Activated naive CD8-positive, alpha-beta T cell treated with anti-CD3 and anti-CD28 coated beads for 36 hours (primary cell): ENCODE measurements around the gene MRPL46. TPM values are rescaled to one million over a fixed set of nuclear protein-coding genes. Genes with fewer than 3 reads are reported as not detected.

Experiments used
- DNase-seq: peaks from one replicate; pipeline ENCODE4 v3.0.0; 2021
- H3K27ac Mint-ChIP-seq: one replicate; pipeline ENCODE4 v1.8.0; 2022; ENCODE audit warnings: mild to moderate bottlenecking, moderate library complexity, mixed read lengths
- H3K27me3 Mint-ChIP-seq: one replicate; pipeline ENCODE4 v1.8.0; 2022; ENCODE audit warnings: mild to moderate bottlenecking, mixed read lengths
- H3K36me3 Mint-ChIP-seq: one replicate; pipeline ENCODE4 v1.8.0; 2021; ENCODE audit warnings: mild to moderate bottlenecking, mixed read lengths
- H3K4me1 Mint-ChIP-seq: one replicate; pipeline ENCODE4 v1.8.0; 2021; ENCODE audit warnings: mixed read lengths
- H3K4me3 Mint-ChIP-seq: one replicate; pipeline ENCODE4 v1.8.0; 2022; ENCODE audit warnings: mild to moderate bottlenecking, moderate library complexity, mixed read lengths
- H3K9me3 Mint-ChIP-seq: one replicate; pipeline ENCODE4 v1.8.0; 2022; ENCODE audit warnings: mixed read lengths
- total RNA-seq, 2 experiments: library from RNA; stranded (reverse); gene quantifications; one replicate each; pipeline ENCODE4 v1.2.3, GENCODE V29; 2021

Gene MRPL46
- total RNA-seq, 2 experiments from 2014 or later, result 47.4 to 50.2 TPM

DNA sequence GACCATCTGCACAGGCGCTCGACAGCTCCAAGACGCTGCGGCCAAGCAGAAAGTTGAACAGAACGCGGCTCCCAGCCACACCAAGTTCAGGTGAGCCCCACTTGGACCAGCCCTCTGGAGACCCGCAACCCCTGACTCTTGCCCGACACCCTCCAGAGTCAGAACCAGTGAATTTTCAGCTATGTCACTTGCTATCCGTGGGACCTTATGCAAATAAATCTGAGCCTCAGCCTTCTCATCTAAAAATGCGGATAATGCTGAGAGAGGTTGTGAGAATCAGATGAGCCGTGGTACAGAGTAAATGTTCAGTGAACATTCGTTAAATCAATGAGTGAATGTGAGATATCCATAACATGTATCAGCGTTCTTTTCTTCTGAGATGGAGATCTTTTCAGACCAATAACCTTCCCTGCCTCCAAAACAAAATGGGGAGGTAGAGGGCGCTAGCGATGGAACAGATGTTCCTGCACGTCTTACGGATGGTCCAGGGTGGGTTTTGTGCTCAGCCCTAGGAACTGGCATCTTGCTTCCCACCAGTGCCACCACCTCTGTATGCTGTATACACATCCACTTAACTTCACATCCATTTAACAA, 844 bp upstream of the MRPL46 start:
- peak overlapping the region; percentile 98 for H3K27ac Mint-ChIP-seq
- H3K9me3 Mint-ChIP-seq, result no peaks in the 10 kb centered on the region
- H3K4me1 Mint-ChIP-seq, result peaks cover 23% of the 10 kb centered on the region
- DNase-seq, result no peak
- H3K36me3 Mint-ChIP-seq, result peaks cover 19% of the 10 kb centered on the region
- no peaks in the 10 kb centered on the region for H3K27me3 Mint-ChIP-seq
- peak overlapping the region; percentile 95 for H3K4me3 Mint-ChIP-seq

DNA sequence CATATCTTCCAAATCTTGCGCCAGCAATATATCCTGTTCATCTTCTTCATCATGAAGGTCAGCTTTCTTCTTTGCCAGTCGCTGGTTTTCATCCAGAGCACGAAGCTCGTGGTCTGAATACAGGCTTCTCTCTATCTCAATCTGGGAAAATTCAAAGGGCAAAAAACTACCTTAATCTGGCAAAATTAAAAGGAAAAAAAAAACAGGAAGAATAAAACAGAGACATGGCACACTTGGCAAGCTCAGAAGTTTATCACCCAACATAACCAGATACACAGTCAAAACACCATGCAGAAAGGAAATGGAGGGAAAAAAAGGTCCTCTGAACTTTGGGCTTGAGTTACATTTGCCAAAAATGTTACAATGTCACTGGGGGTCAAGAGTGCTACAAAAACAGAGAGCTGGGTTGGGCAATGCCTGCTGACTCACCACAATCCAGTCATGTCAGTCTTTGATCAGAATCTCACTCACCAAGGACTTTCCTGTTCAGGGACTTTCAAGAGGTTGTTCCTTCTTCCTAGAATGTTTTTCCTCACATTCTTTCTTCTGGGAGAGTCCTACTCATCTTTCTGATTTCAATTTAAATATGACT, 1.5 kb downstream of the MRPL46 start:
- Mint-ChIP-seq H3K4me3 (peak overlapping the region; percentile 95), H3K36me3 (peaks cover 21% of the 10 kb centered on the region), H3K9me3 (no peaks in the 10 kb centered on the region), H3K27me3 (no peaks in the 10 kb centered on the region), H3K4me1 (peaks cover 17% of the 10 kb centered on the region), H3K27ac (peak overlapping the region; percentile 98)
- DNase-seq, result no peak

DNA sequence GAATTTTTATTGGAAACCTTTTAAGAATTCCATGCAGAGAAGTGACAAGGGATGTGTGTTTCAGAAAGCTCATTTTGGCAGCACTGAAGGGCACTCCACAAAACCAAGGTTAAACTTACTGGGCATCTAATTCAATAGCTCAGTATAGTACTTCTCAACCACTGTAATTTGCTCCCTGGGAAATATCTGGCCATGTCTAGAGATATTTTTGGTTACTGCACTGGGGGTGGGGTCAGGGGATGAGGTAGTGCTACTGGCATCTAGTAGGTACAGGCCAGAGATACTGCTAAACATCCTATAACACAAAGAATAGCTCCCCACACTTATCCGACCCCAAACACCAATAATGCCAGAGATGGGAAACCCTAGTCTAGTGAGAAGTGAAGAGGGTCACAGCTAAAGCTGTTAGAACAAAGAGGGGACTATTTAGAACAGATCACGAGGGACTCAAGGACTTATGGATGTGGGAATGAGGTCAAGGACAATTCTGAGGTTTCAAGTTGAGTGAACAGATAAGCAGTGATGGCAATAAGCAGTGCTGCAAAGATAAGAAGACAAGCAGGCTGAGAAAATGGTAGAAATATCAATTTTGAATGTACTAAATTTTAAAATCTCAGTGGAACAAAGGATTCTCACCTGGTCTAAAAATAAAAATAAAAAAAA, 3.2 kb downstream of the MRPL46 start:
- H3K27ac Mint-ChIP-seq, result no peak overlapping the region
- no peak for DNase-seq
- H3K27me3 Mint-ChIP-seq, result no peaks in the 10 kb centered on the region

DNA sequence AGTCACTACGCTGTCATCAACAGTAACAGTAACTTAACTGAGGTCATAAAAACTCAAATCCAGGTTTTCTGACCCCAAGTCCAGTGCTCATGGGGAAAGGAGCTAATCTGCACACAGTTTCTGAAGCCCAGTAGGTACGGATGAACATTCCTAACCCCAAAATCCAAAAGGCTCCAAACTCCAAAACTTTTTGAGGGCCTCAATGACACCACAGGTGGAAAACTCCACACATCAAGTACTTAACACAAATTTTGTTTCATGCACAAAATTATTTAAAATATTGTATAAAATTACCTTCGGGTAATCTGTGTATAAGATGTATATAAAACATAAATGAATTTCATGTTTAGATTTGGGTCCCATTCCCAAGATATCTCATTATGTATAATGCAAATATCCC, 10.5 kb downstream of the MRPL46 start:
- no peaks in the 10 kb centered on the region for H3K27me3 Mint-ChIP-seq
- no peak overlapping the region for H3K4me3 Mint-ChIP-seq
- H3K27ac Mint-ChIP-seq, result no peak overlapping the region
- peaks cover 8% of the 10 kb centered on the region for H3K36me3 Mint-ChIP-seq
- peaks cover 2% of the 10 kb centered on the region for H3K4me1 Mint-ChIP-seq
- no peaks in the 10 kb centered on the region for H3K9me3 Mint-ChIP-seq
- no peak for DNase-seq

More for the DNA sequence above, 3.2 kb downstream of the MRPL46 start:
- peaks cover 22% of the 10 kb centered on the region for H3K36me3 Mint-ChIP-seq
- no peaks in the 10 kb centered on the region for H3K9me3 Mint-ChIP-seq
- peaks cover 17% of the 10 kb centered on the region for H3K4me1 Mint-ChIP-seq
- no peak overlapping the region for H3K4me3 Mint-ChIP-seq

DNA sequence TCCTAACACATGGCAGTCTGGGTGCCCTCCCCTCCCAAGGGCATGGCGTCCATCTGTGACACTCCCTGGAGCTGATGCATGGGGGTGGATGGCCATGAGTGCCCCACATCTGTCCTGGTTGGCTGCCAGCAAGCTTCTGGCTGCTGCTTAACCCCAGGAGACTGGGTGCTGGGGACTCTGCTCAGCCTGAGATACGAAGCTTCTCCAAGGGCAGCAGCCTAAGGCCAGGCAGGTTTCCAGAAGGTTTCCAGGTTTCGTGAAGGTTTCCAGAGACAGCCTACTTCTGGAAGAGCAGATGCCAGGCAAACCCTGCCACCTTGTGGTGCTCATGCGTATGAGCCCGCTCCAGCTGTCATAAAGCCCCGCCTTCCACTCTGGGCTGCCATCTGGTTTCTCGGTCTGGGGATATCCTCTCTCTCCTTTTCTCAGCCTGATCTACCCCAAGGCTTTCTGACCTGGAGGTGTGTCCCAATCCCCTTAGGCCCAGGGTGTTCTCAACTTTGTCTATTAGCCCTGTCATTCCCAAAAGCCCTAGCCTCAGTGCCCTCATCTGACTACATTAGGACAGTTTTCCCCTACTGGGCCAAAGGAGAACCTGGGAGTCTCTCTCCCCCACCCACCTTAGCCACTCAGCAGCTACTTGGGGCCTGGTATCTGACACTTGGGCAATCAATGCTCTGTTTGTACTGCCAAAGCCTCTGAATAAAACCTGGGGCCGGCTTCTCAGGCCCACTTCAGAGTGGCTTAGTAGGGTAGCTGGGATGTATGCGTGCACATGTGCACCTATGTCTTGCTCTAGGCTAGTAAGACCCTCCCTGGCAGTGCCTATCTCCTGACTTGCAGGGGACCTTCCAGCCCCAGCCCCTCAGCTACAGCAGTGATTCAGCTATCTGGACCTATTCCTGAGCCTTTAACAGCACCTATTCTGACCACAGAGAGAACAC, 12.0 kb downstream of the MRPL46 start:
- Mint-ChIP-seq H3K36me3 (peaks cover 3% of the 10 kb centered on the region), H3K27ac (no peak overlapping the region), H3K4me3 (no peak overlapping the region), H3K4me1 (peaks cover 2% of the 10 kb centered on the region), H3K9me3 (no peaks in the 10 kb centered on the region), H3K27me3 (no peaks in the 10 kb centered on the region)
- DNase-seq, result peak; percentile 37

DNA sequence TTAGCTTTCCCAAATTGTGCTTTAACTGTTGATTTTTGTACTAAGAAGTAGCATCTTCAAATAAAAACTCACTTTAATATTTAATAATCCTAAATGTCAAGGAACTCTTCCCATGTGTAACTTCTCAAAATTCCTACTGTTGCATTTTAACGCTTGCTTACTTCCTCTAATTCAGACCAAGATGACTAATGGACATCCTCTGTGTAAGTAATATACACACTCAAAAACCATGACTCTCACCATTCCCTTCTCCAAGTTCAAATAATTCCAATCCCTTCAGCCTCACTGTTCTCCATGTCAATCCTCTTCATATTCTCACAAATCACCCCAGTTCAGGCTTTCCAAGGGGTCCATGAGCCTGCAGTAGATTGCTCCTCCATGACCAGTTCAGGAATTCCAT, 13.0 kb downstream of the MRPL46 start:
- no peak for DNase-seq
- H3K4me3 Mint-ChIP-seq, result no peak overlapping the region
- H3K4me1 Mint-ChIP-seq, result peaks cover 7% of the 10 kb centered on the region
- H3K27me3 Mint-ChIP-seq, result no peaks in the 10 kb centered on the region
- H3K27ac Mint-ChIP-seq, result no peak overlapping the region
- H3K9me3 Mint-ChIP-seq, result no peaks in the 10 kb centered on the region
- H3K36me3 Mint-ChIP-seq, result peaks cover 3% of the 10 kb centered on the region

DNA sequence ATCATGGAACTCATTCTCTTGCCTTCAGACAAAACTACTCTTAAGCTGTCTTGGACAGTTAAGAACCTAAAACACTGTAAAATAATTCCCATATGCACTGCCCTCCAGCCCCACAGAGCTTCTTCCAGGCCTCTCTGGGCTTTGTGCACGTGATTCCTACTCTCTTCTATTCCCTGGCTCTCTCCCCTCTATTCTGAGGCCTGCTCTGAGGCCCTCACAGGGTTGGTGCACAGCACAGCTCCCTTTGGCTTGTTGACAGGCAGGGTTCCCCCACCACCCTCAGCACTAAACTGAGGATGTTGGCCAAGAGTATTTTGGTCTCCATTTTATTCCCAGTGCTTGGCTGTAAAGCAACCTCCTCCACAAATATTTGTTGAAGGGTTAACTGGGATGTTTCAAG, 13.5 kb downstream of the MRPL46 start:
- Mint-ChIP-seq H3K36me3 (peaks cover 3% of the 10 kb centered on the region), H3K27ac (no peak overlapping the region), H3K4me1 (peaks cover 7% of the 10 kb centered on the region), H3K4me3 (no peak overlapping the region), H3K27me3 (no peaks in the 10 kb centered on the region), H3K9me3 (no peaks in the 10 kb centered on the region)
- DNase-seq, result no peak

DNA sequence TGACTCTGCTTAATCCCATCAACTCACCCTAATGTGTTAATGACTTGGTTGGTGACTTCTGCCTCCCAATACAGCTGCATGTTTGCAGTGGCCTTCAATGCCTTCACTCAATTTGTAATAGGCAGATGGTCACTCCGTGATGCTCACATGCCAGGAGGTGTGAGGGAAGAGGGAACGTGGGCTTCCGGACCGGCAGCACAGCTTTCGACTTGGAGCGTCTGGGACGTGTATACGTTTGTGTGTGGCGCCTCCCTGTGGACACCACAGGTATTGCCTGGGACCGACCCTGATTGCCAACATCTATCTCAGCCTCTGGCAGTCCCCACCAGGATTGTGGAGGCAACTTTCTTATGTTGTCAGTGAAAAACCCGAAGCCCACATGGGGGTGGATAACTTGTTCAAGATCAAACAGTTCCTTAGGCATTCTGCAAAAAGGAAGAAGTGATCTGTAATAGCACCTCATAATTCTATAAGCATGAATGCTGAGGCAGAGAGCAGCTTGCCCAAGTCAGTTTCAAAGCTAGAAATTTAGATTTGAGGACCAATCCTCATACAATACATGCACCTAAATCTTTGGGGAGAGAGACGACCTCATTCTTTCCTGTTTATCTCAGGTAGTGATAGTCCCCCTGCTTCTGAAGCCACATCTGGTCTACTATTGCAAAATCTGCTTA, 16.9 kb downstream of the MRPL46 start:
- H3K9me3 Mint-ChIP-seq, result no peaks in the 10 kb centered on the region

DNA sequence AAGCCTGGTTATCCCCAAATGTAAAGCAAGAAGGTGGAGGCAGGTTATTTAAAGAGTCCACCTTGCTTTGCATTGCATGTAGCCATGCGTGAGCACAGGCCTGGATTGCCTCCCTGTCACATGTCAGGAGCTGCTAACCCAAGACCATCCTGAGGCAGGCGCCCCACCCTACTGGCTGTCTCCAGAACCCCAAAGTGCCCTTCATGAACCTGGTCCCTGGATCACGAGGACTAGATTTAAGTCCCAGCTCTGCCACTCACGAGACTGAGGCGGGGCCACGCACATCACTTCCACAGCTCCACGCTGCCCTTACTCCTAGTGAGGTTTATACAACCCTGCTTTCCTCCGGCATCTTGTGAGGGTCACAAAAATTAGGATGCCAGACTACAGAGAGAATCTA, 17.6 kb downstream of the MRPL46 start:
- Mint-ChIP-seq H3K4me1 (peaks cover 5% of the 10 kb centered on the region), H3K4me3 (no peak overlapping the region), H3K36me3 (no peaks in the 10 kb centered on the region), H3K9me3 (no peaks in the 10 kb centered on the region), H3K27me3 (no peaks in the 10 kb centered on the region), H3K27ac (no peak overlapping the region)
- no peak for DNase-seq

More for the DNA sequence above, 16.9 kb downstream of the MRPL46 start:
- H3K27me3 Mint-ChIP-seq, result no peaks in the 10 kb centered on the region
- peaks cover 7% of the 10 kb centered on the region for H3K4me1 Mint-ChIP-seq
- DNase-seq, result peak; percentile 68
- H3K27ac Mint-ChIP-seq, result no peak overlapping the region
- no peak overlapping the region for H3K4me3 Mint-ChIP-seq
- H3K36me3 Mint-ChIP-seq, result no peaks in the 10 kb centered on the region

DNA sequence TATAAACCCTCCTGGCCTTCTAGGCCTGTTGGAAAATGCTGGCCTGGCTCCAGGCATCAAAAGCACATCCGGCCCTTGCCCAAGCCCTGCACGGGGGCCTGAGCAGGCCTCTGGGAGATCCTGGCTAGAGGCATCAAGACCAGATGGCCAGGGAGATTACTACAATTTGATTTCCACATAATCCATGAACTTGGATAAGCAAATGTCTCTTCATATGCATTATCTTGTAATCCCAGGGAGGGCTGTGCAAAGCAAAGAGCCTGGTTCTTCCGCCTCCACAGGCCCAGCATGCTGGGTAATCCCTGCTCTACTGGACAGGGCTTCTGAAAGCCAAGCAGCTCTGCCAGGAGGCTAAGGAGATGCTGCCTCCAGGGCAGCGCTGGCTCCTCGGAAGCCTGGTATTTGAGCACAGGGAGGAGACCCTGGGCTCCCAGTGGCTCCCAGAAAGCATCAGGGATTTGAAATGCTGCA, 18.2 kb downstream of the MRPL46 start:
- no peaks in the 10 kb centered on the region for H3K36me3 Mint-ChIP-seq
- H3K4me1 Mint-ChIP-seq, result peaks cover 5% of the 10 kb centered on the region
- H3K9me3 Mint-ChIP-seq, result peaks cover 4% of the 10 kb centered on the region
- peaks cover 2% of the 10 kb centered on the region for H3K27me3 Mint-ChIP-seq
- no peak overlapping the region for H3K4me3 Mint-ChIP-seq
- no peak overlapping the region for H3K27ac Mint-ChIP-seq
- no peak for DNase-seq

DNA sequence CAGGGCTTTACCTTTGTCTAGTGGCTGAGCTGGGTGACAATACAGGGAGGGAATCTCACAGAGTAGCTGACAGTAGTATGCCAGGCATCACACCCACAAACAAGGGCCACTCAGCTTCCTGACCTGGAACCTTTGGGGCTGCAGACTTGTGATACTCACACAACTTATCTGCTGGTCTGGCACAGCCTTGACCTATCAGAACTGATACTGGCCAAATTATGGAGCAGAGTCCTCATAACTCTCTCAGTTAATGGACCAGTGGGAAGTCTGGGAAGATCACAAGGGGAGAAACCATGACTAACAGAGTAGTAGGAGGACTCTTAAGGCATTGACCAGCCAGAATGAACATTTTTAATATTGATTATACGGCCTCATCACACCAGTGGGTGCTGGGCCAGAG, 19.4 kb downstream of the MRPL46 start:
- no peak overlapping the region for H3K4me3 Mint-ChIP-seq
- H3K4me1 Mint-ChIP-seq, result peaks cover 5% of the 10 kb centered on the region
- no peak overlapping the region for H3K27ac Mint-ChIP-seq
- no peaks in the 10 kb centered on the region for H3K36me3 Mint-ChIP-seq
- peaks cover 10% of the 10 kb centered on the region for H3K27me3 Mint-ChIP-seq
- peaks cover 13% of the 10 kb centered on the region for H3K9me3 Mint-ChIP-seq
- DNase-seq, result no peak

DNA sequence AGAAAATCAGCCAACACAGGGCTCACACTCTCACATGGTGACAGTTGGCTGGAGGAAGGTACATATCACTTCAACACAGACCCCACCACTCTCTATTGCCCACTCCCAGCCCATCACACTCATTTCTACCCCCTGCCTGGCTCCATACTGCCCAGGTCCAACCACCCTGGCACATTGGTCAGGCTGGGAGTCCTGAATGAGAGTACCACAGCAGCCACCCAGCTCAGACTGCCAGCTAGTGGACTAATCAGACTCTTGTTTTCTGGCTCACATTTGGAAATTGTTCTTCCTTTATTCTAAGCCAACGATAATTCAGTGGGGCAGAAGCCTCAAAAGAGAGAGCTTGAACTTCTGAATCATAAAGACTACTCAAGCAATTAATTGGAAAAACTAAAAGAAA, 20.0 kb downstream of the MRPL46 start:
- Mint-ChIP-seq H3K27ac (no peak overlapping the region), H3K36me3 (no peaks in the 10 kb centered on the region), H3K4me1 (peaks cover 5% of the 10 kb centered on the region), H3K9me3 (peaks cover 13% of the 10 kb centered on the region), H3K27me3 (peaks cover 10% of the 10 kb centered on the region), H3K4me3 (no peak overlapping the region)
- DNase-seq, result no peak

DNA sequence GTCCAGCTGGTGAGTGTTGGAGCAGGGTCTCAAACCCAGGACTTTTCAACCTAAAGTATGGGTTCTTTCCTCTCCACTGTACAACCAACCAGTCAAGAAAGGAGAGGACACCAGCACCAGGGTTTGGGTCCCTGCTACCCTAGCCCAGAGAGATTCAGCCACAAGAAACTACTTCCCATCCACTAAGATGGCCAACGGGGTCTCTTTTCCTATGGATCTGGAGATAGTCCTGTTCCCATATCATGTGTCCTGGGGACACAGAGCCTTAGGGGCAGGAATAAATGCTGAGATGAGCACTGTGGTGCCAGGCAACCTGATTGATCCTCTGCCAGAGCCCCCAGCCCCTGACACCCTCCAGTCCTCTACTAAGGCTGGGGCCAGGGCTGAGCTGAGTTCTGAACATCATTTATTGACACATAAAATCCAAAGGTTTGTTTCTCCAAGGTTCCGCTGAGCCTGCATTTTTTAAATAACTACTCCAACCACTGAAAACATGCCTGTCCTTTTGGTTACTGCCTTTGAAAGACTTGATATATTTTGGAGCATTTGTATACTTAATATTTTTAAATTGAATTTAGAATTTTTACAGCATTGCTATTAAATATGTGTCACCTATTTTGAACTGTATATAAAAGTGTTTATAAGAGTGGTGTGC, 26.0 kb downstream of the MRPL46 start:
- H3K27me3 Mint-ChIP-seq, result peaks cover 40% of the 10 kb centered on the region

DNA sequence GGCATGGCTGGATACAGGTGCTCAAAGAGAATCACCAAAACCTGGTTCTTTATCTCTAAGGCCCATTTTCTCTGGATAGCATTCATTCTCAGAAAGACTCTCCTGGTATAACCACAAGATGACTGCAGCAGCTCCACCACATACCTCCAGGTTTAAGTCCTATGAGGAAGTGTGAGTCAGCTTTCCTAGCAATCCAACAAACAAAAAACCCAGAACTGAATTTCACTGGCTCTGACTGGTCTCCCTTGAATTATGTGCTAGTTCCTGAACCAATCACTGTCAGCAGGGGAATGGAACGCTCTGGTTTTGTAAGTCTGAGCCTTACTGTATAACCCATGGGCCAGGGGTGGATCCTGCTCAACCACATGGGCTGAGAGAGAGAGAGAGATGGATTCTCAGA, 27.2 kb downstream of the MRPL46 start:
- no peaks in the 10 kb centered on the region for H3K4me1 Mint-ChIP-seq

More for the DNA sequence above, 26.0 kb downstream of the MRPL46 start:
- DNase-seq, result no peak
- no peak overlapping the region for H3K27ac Mint-ChIP-seq
- no peak overlapping the region for H3K4me3 Mint-ChIP-seq
- H3K9me3 Mint-ChIP-seq, result peaks cover 13% of the 10 kb centered on the region
- no peaks in the 10 kb centered on the region for H3K4me1 Mint-ChIP-seq
- H3K36me3 Mint-ChIP-seq, result no peaks in the 10 kb centered on the region

More for the DNA sequence above, 27.2 kb downstream of the MRPL46 start:
- Mint-ChIP-seq H3K27me3 (peaks cover 40% of the 10 kb centered on the region), H3K9me3 (peaks cover 13% of the 10 kb centered on the region), H3K4me3 (no peak overlapping the region), H3K27ac (no peak overlapping the region), H3K36me3 (no peaks in the 10 kb centered on the region)
- no peak for DNase-seq
